H9 (cell line): Measurements from ENCODE around the gene MOXD1. TPM values are rescaled to one million over a fixed set of nuclear protein-coding genes. Genes with fewer than 3 reads are reported as not detected.

Experiments used
- DNase-seq: peaks from one replicate; pipeline ENCODE4 v3.0.0-alpha.2; 2017
- H2AFZ ChIP-seq: one replicate; pipeline ENCODE4 v1.6.1; 2013; ENCODE audit warnings: mild to moderate bottlenecking, low read length, control low read depth, moderate library complexity
- H2AK5ac ChIP-seq: 2 replicates; pipeline ENCODE4 v1.6.1; 2013; ENCODE audit warnings: low read length, control low read depth, mixed read lengths; ENCODE audit not compliant: insufficient read length
- H2BK120ac ChIP-seq: one replicate; pipeline ENCODE4 v1.6.1; 2013; ENCODE audit warnings: low read depth, mild to moderate bottlenecking, low read length, control low read depth, inconsistent platforms; ENCODE audit not compliant: poor library complexity, severe bottlenecking
- H2BK12ac ChIP-seq: 2 replicates; pipeline ENCODE4 v1.6.1; 2013; ENCODE audit warnings: low read length, control low read depth, mixed read lengths, low read depth; ENCODE audit not compliant: insufficient read length
- H2BK15ac ChIP-seq: 2 replicates; pipeline ENCODE4 v1.6.1; 2013; ENCODE audit warnings: low read depth, low read length, control low read depth
- H2BK20ac ChIP-seq: one replicate; pipeline ENCODE4 v1.6.1; 2013; ENCODE audit warnings: low read depth, mild to moderate bottlenecking, low read length, control low read depth, inconsistent platforms; ENCODE audit not compliant: poor library complexity, severe bottlenecking
- H2BK5ac ChIP-seq: 2 replicates; pipeline ENCODE4 v1.6.1; 2013; ENCODE audit warnings: low read length, control low read depth, mixed read lengths; ENCODE audit not compliant: insufficient read length
- H3K14ac ChIP-seq: 2 replicates; pipeline ENCODE4 v1.6.1; 2013; ENCODE audit warnings: low read length, control low read depth; ENCODE audit not compliant: insufficient read depth
- H3K18ac ChIP-seq: 2 replicates; pipeline ENCODE4 v1.6.1; 2013; ENCODE audit warnings: low read depth, mild to moderate bottlenecking, mixed read lengths, low read length, control low read depth; ENCODE audit not compliant: insufficient read length
- H3K23ac ChIP-seq: 2 replicates; pipeline ENCODE4 v1.6.1; 2013; ENCODE audit warnings: low read length, control low read depth, mixed read lengths, low read depth; ENCODE audit not compliant: insufficient read length
- H3K23me2 ChIP-seq: 2 replicates; pipeline ENCODE4 v1.6.1; 2013; ENCODE audit warnings: low read depth, mild to moderate bottlenecking, mixed read lengths, low read length, control low read depth; ENCODE audit not compliant: insufficient read length, poor library complexity, severe bottlenecking
- H3K27ac ChIP-seq: 2 replicates; pipeline ENCODE4 v1.5.1; 2013; ENCODE audit warnings: low read length, control low read depth, mixed read lengths, low read depth; ENCODE audit not compliant: insufficient read length
- H3K27me3 ChIP-seq: 2 replicates; pipeline ENCODE4 v1.6.1; 2013; ENCODE audit warnings: low read length, control low read depth, inconsistent platforms; ENCODE audit not compliant: insufficient read depth
- H3K4ac ChIP-seq: 2 replicates; pipeline ENCODE4 v1.6.1; 2013; ENCODE audit warnings: low read depth, mild to moderate bottlenecking, control low read depth, inconsistent platforms, low read length, moderate library complexity
- H3K4me1 ChIP-seq: 2 replicates; pipeline ENCODE4 v1.6.1; 2013; ENCODE audit warnings: low read length, control low read depth, inconsistent platforms; ENCODE audit not compliant: insufficient read depth
- H3K4me2 ChIP-seq: 2 replicates; pipeline ENCODE4 v1.6.1; 2013; ENCODE audit warnings: low read length, control low read depth, mixed read lengths; ENCODE audit not compliant: insufficient read length, insufficient read depth
- H3K56ac ChIP-seq: 2 replicates; pipeline ENCODE4 v1.6.1; 2013; ENCODE audit warnings: low read depth, mild to moderate bottlenecking, mixed read lengths, low read length, control low read depth; ENCODE audit not compliant: insufficient read length
- H3K79me1 ChIP-seq: 2 replicates; pipeline ENCODE4 v1.6.1; 2013; ENCODE audit warnings: low read depth, mild to moderate bottlenecking, moderate library complexity, low read length, control low read depth, inconsistent platforms; ENCODE audit not compliant: insufficient read depth, poor library complexity, severe bottlenecking
- H3K79me2 ChIP-seq: 2 replicates; pipeline ENCODE4 v1.6.1; 2013; ENCODE audit warnings: low read length, control low read depth, inconsistent platforms; ENCODE audit not compliant: insufficient read depth
- H3K9ac ChIP-seq: 2 replicates; pipeline ENCODE4 v1.6.1; 2013; ENCODE audit warnings: low read length, control low read depth, mixed read lengths; ENCODE audit not compliant: insufficient read length; ENCODE audit errors: extremely low read depth
- H3K9me3 ChIP-seq: one replicate; pipeline ENCODE4 v1.6.1; 2013; ENCODE audit warnings: low read depth, low read length, inconsistent platforms; ENCODE audit not compliant: control insufficient read depth
- H3T11ph ChIP-seq: one replicate; pipeline ENCODE4 v1.6.1; 2013; ENCODE audit warnings: mild to moderate bottlenecking, low read length, control low read depth, inconsistent platforms
- H4K20me1 ChIP-seq: one replicate; pipeline ENCODE4 v1.6.1; 2013; ENCODE audit not compliant: control insufficient read depth, insufficient read length, insufficient read depth
- H4K5ac ChIP-seq: 2 replicates; pipeline ENCODE4 v1.6.1; 2013; ENCODE audit warnings: low read depth, mild to moderate bottlenecking, mixed read lengths, low read length, control low read depth; ENCODE audit not compliant: insufficient read length
- H4K8ac ChIP-seq: replicated peaks from 2 replicates; pipeline ENCODE4 v1.6.1; 2013; ENCODE audit warnings: low read length, control low read depth, mixed read lengths, low read depth; ENCODE audit not compliant: insufficient read length
- H4K91ac ChIP-seq: 2 replicates; pipeline ENCODE4 v1.6.1; 2013; ENCODE audit warnings: low read depth, mild to moderate bottlenecking, moderate library complexity, mixed read lengths, low read length, control low read depth; ENCODE audit not compliant: insufficient read length
- H3K27ac Mint-ChIP-seq, 3 experiments: 2 replicates in 2 of 3; 3 replicates in 1 of 3; pipeline ENCODE4 v1.8.0; 2020 to 2021; ENCODE audit warnings: mixed read lengths in 3 of 3, mild to moderate bottlenecking in 1 of 3, moderate library complexity in 1 of 3
- H3K27me3 Mint-ChIP-seq: 2 replicates; pipeline ENCODE4 v1.8.0; 2021; ENCODE audit warnings: low read depth, mild to moderate bottlenecking, moderate library complexity, mixed read lengths
- H3K36me3 Mint-ChIP-seq, 3 experiments: 2 replicates in 2 of 3; 3 replicates in 1 of 3; pipeline ENCODE4 v1.8.0; 2020 to 2021; ENCODE audit warnings: low read depth in 3 of 3, mixed read lengths in 3 of 3; ENCODE audit not compliant: insufficient read depth in 1 of 3
- H3K4me1 Mint-ChIP-seq, 2 experiments: 2 replicates each; pipeline ENCODE4 v1.8.0; 2020; ENCODE audit warnings: mixed read lengths in 2 of 2
- H3K4me3 Mint-ChIP-seq, 2 experiments: 2 replicates in 1 of 2; 3 replicates in 1 of 2; pipeline ENCODE4 v1.8.0; 2020 to 2021; ENCODE audit warnings: mild to moderate bottlenecking in 2 of 2, mixed read lengths in 2 of 2, moderate library complexity in 1 of 2
- H3K9me3 Mint-ChIP-seq, 2 experiments: 2 replicates in 1 of 2; 3 replicates in 1 of 2; pipeline ENCODE4 v1.8.0; 2020; ENCODE audit warnings: mild to moderate bottlenecking in 2 of 2, mixed read lengths in 2 of 2, moderate library complexity in 1 of 2
- WGBS: extraction: QIAGEN DNeasy Blood & Tissue Kit; methylation state at CpG from one replicate; pipeline ENCODE4 v1.1.7; 2013; ENCODE audit warnings: missing lambda C conversion rate, low lambda C conversion rate, mixed read lengths; ENCODE audit not compliant: insufficient read length; ENCODE audit errors: extremely low coverage; 5-methylcytosine and 5-hydroxymethylcytosine counted together
- total RNA-seq: library from RNA; stranded (reverse); gene quantifications from 2 replicates; pipeline ENCODE4 v1.2.1, GENCODE V29; 2021
- TF ChIP-seq, protein P1 (sequence below): fragments of 200-600 bp; sonication (generic); conservative IDR thresholded peaks from 3 replicates; pipeline ENCODE4 v1.8.0; 2021; ENCODE audit warnings: antibody characterized with exemption, mild to moderate bottlenecking

The MOXD1 gene
- total RNA-seq, 1 experiment from 2014 or later: 2.3 TPM

DNA sequence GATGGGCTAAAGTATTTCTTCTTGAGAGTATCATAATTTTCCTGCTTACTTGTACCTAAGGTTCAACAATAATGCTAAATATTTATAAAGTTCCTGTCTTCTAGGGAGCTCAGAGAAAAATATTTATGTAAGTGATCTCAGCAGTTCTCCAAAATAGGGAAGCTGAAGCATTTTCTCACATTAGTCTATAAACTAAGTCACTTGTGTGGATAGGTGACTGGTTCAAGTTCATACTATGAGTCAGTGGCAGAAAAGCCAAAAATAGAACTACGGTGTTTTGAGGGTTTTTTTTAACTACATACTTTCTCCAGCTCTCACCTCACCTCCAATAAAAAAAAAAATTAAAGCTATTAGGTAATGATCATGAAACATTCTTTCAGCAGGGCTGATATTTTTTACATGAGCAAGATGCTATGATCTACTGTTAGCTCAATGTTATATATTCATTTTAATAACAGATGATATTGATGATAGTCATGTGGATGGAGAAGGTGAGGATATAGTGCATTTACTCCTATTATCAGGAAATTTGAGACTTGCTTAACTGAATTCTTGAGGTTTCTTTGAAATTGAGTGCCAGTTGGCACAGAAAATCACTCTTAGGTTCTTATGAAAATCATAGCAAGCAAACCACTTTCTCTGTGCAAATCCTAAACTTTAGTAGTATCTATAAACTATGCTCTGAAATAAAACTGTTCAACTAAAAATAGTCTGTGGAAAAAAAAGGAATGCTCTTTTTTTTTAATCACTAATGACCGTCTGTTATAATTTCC lies 4.1 kb upstream of the MOXD1 start:
- no CpG with 5 or more reads among the region's 2 CpGs for WGBS
- Histone ChIP-seq H4K5ac (no peak overlapping the region), H4K8ac (no peak overlapping the region), H2BK120ac (no peak overlapping the region), H4K91ac (no peak overlapping the region), H3K14ac (no peak overlapping the region), H3K27me3 (peaks cover 17% of the 10 kb centered on the region), H3K27ac (no peak overlapping the region), H3K23me2 (peaks cover 12% of the 10 kb centered on the region), H3K56ac (no peak overlapping the region), H2BK12ac (no peak overlapping the region), H3K4me1 (no peaks in the 10 kb centered on the region; the same call in 1 of the 2 replicates), H2BK15ac (no peak overlapping the region), H2AK5ac (no peak overlapping the region), H3K79me1 (no peaks in the 10 kb centered on the region), H2BK20ac (no peak overlapping the region), H3K79me2 (no peaks in the 10 kb centered on the region), H2BK5ac (no peak overlapping the region), H3K23ac (no peak overlapping the region), H3K9me3 (no peaks in the 10 kb centered on the region), H3K4me2 (no peak overlapping the region), H4K20me1 (no peaks in the 10 kb centered on the region), H3K18ac (no peak overlapping the region), H3T11ph (no peak overlapping the region), H3K4ac (no peak overlapping the region), H3K9ac (no peak overlapping the region), H2AFZ (no peak overlapping the region)
- Mint-ChIP-seq H3K4me1 (peaks cover 6 to 14% of the 10 kb centered on the region in 2 experiments; a peak in 2 of 4 replicates), H3K9me3 (no peaks in the 10 kb centered on the region), H3K27me3 (peaks cover 49% of the 10 kb centered on the region), H3K36me3 (no peaks in the 10 kb centered on the region), H3K4me3 (no peak overlapping the region), H3K27ac (no peak overlapping the region)
- no peak for DNase-seq
- TF ChIP-seq, protein P1, sequence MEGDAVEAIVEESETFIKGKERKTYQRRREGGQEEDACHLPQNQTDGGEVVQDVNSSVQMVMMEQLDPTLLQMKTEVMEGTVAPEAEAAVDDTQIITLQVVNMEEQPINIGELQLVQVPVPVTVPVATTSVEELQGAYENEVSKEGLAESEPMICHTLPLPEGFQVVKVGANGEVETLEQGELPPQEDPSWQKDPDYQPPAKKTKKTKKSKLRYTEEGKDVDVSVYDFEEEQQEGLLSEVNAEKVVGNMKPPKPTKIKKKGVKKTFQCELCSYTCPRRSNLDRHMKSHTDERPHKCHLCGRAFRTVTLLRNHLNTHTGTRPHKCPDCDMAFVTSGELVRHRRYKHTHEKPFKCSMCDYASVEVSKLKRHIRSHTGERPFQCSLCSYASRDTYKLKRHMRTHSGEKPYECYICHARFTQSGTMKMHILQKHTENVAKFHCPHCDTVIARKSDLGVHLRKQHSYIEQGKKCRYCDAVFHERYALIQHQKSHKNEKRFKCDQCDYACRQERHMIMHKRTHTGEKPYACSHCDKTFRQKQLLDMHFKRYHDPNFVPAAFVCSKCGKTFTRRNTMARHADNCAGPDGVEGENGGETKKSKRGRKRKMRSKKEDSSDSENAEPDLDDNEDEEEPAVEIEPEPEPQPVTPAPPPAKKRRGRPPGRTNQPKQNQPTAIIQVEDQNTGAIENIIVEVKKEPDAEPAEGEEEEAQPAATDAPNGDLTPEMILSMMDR: no peak
